ENCODE data around the gene RGS6.
"Not testable (repeated sequence)": the region's sequence is repeated elsewhere in the genome, so short reads cannot be mapped to it uniquely, and the experiment has no call there.

Gene RGS6

DNA sequence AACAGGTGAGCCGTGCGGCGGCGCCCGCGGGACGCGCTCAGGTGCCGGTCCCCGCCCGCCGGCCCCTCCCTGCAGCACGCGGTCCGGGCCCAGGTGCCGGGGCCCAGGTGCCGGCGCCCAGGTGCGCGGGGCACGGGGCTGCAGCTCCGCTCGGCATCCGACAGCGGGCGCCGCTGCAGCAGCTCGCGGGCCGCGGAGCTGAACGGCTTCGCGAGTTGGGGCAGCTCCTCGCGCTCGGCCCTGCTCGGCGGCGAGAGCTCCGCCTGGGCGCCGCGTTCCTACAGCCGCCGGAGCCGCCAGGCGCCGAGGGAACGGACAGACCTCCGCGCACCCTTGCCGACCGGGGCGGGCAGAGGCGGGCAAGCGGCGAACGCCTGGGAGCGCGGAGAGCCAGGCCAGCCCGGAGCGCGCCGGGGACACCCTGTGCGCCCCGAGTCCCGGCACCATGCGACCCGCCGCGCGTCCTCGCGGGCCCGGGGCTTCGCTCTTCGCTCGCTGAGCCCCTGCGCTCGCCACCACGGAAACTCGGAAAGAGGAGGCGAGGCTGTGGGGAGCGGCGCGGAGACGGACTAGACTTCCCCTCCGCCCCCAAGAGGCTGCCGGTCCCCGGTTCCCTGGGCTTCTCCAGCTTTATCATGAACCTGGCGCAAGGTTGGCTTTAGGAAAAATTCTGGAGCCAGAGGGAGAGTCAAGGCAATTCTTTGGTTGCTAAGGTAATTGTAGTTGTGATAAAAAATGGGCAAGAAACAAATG lies at the start of gene RGS6:
Gene RGS6 (plus strand): TSS at position 201 of the 753 bp plus-strand sequence.
- DNase-seq (ENCODE audit: low spot score), result peak; percentile 41

DNA sequence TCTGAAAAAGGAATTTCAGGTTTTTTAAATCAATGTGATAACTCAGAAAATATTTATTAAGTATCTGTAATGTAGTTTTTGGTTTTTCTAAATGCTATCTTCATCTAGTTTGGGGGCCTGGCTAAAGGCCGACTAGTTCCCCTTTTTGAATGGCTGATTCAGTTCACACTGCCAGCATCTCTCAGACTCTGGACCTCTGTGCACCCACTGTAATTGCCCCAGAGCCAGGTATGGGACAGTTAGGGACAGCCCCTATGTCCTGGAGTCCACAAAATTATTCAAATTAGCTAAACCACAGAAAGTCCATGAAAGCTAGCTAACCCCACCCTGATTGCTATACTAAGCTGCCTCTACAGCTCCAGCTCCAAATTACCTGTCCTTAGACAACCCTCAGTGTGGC lies 49.1 kb upstream of the RGS6 start:
- DNase-seq (ENCODE audit: low spot score), result no peak

GRCh38 chr14:71885301-71885700 lies 46.9 kb upstream of the RGS6 start:
- DNase-seq (ENCODE audit: low spot score), result no peak

GRCh38 chr14:71887802-71888201 lies 44.4 kb upstream of the RGS6 start:
- not testable (repeated sequence) for DNase-seq (ENCODE audit: low spot score)

GRCh38 chr14:71890541-71890940 lies 41.7 kb upstream of the RGS6 start:
- DNase-seq (ENCODE audit: low spot score), result no peak

- no peak for DNase-seq (ENCODE audit: low spot score)
Observed at GRCh38 chr14:71891185-71891584, 41.0 kb upstream of the RGS6 start.

- no peak for DNase-seq (ENCODE audit: low spot score)
Observed at GRCh38 chr14:71891970-71892369, 40.3 kb upstream of the RGS6 start.

DNA sequence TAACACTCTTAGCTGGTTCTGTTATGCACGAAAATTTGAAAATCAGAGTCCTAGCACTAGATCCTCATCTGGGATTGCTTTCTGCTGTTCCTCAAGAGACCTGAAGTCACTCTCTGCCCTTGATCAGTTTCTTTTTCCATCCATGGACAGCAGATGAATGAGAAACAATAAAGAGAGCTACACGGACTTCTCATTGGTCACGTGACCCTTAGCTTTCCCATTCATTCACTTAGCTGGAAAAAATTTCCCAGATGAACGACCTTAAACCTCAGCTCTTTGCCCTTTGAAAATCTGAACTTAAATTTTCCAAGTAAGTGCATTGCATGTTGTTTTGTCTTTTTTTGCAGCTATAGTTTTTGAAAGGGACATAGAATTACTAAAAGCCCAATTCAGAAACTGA lies 27.2 kb upstream of the RGS6 start:
- DNase-seq (ENCODE audit: low spot score), result no peak

GRCh38 chr14:71905860-71906259 lies 26.4 kb upstream of the RGS6 start:
- no peak for DNase-seq (ENCODE audit: low spot score)

DNA sequence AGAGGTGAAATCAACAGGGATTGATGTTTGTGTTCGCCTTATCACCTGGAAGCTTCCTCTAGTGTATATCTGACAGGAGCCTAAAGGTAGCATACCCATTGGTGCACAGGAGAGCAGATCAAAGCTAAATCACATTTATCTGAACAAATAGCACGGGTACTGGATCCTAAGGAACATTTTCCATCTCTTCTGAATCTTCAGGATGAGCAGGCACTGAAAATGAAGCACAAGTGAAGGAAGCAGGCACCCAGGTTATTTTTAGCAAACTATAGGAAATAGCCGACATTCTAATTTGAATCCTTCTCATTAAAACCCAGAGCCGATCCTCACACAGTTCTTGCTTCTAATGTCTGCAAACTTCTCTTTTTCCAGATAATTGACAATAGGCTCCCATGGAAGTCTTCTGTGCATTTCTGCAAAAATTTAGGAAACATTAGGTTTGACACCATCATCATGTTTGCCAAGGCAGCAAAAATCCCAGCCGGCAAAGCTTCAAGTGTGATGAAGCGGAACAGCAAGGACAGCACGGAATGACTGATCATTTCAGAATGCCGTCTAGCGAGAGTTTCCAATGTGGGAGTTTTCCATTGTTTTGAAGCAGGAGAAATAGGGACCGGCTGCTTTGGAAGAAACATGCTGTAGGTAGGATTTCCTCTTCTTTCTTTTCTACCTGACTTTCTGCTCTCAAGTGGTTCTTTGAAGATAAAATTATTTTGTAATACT lies 24.3 kb upstream of the RGS6 start:
- DNase-seq (ENCODE audit: low spot score), result no peak

GRCh38 chr14:71911669-71912068 lies 20.6 kb upstream of the RGS6 start:
- no peak for DNase-seq (ENCODE audit: low spot score)

DNA sequence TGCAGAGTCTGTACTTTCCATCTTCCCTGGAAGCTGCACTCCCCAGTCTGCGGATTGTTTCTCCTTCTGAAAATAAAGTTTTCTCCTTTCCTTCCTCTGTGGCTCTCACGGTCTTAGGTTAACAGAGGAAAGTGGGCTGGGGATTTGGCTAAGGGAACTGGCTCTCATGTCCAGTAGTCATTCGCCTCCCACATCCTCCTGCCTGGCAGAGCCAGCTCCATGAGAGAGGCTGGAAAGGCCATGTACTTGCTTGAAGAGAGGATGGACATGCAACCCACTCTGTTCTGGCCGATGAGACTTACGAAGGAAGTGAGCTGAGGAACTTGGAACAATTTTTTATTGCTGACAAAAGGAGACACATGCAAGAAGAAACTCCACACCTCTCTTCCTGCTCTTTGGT lies 18.9 kb upstream of the RGS6 start:
- DNase-seq (ENCODE audit: low spot score), result no peak

GRCh38 chr14:71918955-71919354 lies 13.3 kb upstream of the RGS6 start:
- DNase-seq (ENCODE audit: low spot score), result no peak

- DNase-seq (ENCODE audit: low spot score), result no peak
Observed at GRCh38 chr14:71923513-71923912, 8.7 kb upstream of the RGS6 start.

DNA sequence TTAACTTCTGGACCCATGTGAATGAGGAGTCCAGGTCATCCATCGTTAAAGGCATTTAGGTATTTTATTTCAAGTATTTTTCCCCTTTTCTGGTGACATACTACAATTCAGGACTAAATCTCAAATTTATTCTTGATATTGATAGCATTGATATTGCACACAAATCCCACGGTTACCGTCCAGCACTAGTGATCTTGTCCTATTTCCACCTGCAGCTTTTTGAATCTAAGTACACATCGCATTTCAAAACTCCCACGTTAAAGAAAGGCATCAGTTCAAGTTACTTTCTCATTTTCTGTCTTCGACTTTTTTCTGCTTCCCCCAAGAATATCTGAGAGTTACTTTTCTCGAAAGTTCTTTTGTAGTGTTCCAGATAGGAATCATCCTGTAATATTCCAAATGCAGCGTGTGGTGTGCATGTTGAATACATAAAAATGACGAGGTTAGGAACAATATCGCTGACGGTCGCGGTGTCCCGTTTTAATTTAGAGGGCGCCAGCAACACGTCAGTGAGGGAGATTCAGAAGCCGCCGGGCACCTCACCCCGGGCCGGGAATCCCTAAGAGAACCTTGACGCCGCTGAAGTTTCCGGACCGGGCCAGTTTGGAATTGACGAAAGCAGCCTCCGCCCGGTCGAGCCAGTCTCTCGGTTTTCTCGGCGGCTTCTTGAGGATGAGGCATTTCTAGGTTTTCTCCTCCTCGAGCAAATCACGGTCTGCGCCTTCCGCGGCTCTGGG lies 569 bp upstream of the RGS6 start:
- DNase-seq (ENCODE audit: low spot score), result no peak

- DNase-seq (ENCODE audit: low spot score), result no peak
Observed at GRCh38 chr14:71933001-71933587, 865 bp downstream of the RGS6 start.

DNA sequence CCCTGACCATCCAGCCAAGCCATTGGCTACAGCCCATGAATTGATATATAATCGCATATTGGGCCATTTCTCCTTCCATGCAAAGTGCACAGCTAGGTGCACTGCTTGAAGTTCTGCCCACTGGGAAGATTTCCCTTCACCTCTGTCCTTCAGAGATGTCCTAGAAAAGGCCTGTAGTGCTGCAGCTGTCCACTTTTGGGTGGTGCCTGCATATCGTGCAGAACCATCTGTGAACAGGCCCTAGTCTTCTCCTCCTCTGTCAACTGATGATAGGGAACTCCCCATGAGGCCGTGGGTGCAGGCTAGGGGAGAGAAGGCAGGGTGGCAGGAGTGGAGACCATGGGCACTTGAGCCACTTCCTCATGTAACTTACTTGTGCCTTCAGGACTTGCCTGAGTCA lies 6.0 kb downstream of the RGS6 start:
- not testable (repeated sequence) for DNase-seq (ENCODE audit: low spot score)

GRCh38 chr14:71939344-71939743 lies 7.1 kb downstream of the RGS6 start:
- not testable (repeated sequence) for DNase-seq (ENCODE audit: low spot score)

DNA sequence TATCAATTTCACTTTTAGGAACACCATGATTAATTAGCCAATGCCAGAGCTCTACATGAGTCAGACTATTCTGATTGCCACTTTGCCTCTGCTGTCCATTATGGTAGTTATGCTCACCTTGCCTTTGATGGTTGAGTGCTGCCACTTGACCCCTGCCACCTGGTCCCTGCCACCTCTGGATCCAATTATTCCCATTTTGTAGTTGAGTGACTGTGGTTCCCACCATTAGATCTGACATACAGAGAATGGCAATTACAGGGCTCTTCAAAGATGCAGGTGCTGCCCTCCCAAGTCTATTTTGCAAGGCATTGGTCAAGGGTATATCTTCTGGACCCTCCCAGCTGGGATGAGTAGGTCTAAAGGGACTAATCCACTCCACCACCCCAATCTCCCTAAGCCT lies 8.3 kb downstream of the RGS6 start:
- not testable (repeated sequence) for DNase-seq (ENCODE audit: low spot score)

DNA sequence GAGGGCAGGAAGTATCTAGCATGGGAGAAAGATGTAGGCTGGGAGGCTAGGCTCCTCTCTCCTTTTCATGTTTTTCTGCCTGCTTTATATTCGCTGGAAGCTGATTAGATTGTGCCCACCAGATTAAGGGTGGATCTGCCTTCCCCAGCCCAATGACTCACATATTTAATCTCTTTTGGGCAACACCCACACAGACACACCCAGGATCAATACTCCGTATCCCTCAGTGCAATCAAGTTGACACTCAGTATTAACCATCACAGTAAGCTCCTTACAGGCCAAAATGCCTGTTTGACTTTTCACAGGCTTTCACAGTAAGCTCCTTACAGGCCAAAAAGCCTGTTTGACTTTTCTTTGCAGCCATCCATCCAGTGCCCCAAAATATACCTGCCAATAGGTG lies 9.4 kb downstream of the RGS6 start:
- DNase-seq (ENCODE audit: low spot score), result not testable (repeated sequence)

DNA sequence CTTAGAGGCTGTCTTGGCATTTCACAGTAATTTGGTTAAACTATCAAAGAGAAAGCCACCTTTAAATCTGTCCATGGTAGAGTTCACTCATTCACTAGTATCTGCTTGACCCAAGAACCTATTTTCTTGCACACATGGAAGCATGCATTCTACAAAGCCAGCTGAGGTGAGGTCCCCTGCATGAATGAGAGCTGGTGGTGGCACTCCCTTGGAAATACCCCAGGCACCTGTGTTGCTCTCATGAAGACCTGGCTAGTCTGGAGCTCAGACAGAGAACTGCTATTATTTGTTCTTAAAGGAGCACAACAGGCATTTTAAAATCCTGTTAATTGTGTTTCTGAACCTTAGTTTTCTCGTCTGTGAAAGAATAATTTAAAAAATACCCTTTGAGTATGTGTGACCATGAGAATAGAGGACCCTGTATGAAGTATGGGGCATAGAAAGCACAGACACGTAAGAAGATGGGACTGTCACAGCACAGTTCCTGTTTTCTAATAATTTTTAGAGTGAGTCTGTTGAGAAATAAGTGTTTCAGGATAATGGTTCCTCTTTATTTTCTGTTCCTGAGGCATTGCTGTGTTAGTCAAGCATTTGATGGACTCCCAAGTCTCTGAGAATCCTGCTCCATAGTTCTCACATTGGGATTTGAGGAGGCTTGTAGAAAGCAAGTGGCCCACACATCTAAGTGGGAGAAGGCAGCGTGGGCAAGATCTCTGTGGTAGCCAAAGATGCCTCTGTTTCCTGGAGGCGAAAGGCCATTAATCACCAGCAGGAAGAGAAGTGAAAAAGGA lies 10.9 kb downstream of the RGS6 start:
- no peak for DNase-seq (ENCODE audit: low spot score)

GRCh38 chr14:71943695-71944018 lies 11.4 kb downstream of the RGS6 start:
- DNase-seq (ENCODE audit: low spot score), result no peak
